Upper lobe of left lung (tissue), 4 donors: ENCODE data around the gene RMDN2.

Source experiments
- CTCF ChIP-seq, 6 experiments: fragments of 450-650 bp in 4 of 6; fragments of 200-600 bp in 2 of 6; sonication (generic) in 2 of 6; IDR thresholded peaks; one replicate each; pipeline ENCODE4 v1.5.1; 2016 to 2019; ENCODE audit warnings: antibody characterized with exemption in 6 of 6
- POLR2A ChIP-seq, 4 donors: fragments of 450-650 bp; IDR thresholded peaks; one replicate each; pipeline ENCODE4 v1.5.1; 2016 to 2017; ENCODE audit warnings: antibody characterized with exemption in 4 of 4, mild to moderate bottlenecking in 2 of 4
- POLR2AphosphoS5 ChIP-seq, 2 donors: sonication (generic); formaldehyde crosslinking; IDR thresholded peaks; one replicate each; pipeline ENCODE4 v1.5.1; 2017; ENCODE audit warnings: antibody characterized with exemption in 2 of 2

GRCh38 chr2:37915773-37916172, 9.3 kb upstream of the RMDN2 start:
- TF ChIP-seq POLR2A (IDR thresholded peaks at IDR 0.05): no peak
- no peak for TF ChIP-seq CTCF (IDR thresholded peaks at IDR 0.05)
- TF ChIP-seq POLR2AphosphoS5 (IDR thresholded peaks at IDR 0.05): no peak
